Suppressor macrophage treated with lipopolysaccharide for 1 hour (primary cell): Measurements from ENCODE around the gene LEUTX.
"Not testable (repeated sequence)": the region's sequence is repeated elsewhere in the genome, so short reads cannot be mapped to it uniquely, and the experiment has no call there.

Source experiments
- DNase-seq, 3 donors: peaks; one replicate each; pipeline ENCODE4 v3.0.0-alpha.2; 2020 to 2022

LEUTX gene

GRCh38 chr19:39788244-39788643 lies 9.6 kb downstream of the LEUTX start:
- DNase-seq, result no peak

- DNase-seq, result peak; percentile 77 to 91 (median 86)
Measured at GRCh38 chr19:39792999-39793546, 14.4 kb downstream of the LEUTX start.

DNA sequence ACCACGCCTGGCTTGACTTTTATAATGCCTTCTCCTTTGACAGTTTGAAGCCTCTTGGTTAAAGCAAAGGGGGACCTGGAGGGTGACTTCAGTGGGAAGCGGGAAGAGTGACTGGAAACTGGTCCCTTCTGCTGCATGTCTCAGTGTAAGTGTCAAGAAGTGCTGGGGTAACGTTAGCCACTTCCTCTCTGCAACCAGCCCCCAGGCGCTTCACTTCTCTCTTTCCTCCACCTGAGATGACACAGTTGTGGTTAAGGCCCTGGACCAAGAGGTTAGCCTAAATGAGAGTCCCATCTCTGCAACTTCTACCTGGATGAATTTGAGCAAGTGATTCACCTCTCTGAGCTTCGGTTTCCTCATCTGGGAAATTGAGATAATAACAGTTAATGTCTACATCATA lies 16.3 kb downstream of the LEUTX start:
- DNase-seq, result no peak

- DNase-seq, result no peak
Measured at GRCh38 chr19:39796000-39796498, 17.4 kb downstream of the LEUTX start.

DNA sequence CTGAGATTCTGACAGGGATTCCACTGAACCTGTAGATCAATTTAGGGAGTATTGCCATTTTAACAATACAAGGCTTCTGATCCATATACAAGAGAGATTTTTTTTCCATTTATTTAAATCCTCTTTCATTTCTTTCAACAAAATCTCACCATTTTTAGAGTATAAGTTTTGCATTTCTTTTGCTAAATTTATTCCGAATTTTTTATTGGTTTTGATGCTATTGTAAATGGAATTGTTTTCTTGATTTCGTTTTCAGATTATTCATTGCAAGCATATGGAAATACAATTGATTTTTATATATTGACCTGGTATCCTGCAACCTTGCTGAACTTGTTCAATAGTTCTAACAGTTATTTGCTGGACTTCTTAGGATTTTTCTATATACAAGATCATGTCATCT lies 18.4 kb downstream of the LEUTX start:
- DNase-seq, result no peak

GRCh38 chr19:39802958-39803357 lies 24.3 kb downstream of the LEUTX start:
- DNase-seq, result no peak

- no peak for DNase-seq
Measured at GRCh38 chr19:39805104-39805503, 26.4 kb downstream of the LEUTX start.

DNA sequence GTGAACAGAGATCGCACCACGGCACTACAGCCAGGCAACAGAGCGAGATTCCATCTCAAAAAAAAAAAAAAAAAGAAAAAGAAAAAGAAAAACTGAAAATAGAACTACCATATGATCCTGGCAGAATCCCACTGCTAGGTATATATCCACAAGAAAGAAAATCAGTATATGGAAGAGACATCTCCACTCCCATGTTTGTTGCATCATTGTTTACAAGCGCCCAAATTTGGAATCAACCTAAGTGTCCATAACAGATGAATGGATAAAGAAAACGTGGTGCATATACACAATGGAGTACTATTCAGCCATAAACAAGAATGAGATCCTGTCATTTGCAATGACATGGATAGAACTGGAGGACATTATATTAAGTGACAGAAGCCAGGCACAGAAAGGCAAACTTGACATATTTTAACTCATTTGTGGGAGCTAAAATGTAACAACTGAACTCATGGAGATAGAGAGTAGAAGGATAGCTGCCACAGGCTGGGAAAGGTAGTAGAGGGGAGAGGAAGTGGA lies 29.3 kb downstream of the LEUTX start:
- no peak for DNase-seq

- DNase-seq, result not testable (repeated sequence)
Measured at GRCh38 chr19:39808688-39809087, 30.0 kb downstream of the LEUTX start.

DNA sequence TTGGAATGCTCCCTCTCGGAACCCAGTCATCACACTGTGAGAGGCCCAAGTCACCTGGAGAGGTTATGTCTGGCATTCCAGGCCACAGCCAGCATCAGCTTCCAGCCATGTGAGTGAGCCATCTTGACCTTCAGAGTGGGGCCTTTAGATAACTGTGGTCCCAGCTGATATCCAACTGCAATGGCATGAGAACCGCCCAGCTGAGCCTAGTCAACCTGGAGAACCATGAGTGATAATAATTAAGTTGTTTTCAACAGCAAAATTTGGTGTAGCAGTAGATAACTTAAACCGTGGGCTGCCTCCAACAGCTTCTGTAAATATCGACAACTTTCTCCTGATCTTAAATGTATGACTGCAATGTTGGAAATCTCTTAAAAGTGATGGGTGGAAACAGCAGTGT lies 30.7 kb downstream of the LEUTX start:
- no peak for DNase-seq

DNA sequence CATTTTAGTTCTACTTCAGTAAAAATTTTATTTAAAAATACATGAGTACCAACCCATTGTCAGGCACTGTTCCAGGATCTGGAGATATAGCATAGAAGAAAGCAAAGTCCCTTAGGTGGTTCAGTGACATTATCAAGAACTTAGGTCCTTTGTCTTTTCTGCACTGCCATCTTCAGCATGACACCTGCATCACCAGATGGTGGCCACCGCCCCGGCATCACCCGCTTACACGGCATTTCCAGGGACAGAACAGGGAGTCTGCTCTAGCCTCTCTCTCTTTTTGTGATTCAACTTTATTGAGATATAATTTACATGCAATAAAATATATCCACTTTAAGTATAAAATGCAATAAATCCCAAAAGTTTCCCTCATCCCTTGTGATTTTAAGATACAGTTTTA lies 31.8 kb downstream of the LEUTX start:
- no peak for DNase-seq

GRCh38 chr19:39811064-39811463 lies 32.4 kb downstream of the LEUTX start:
- no peak for DNase-seq

- DNase-seq, result no peak
Measured at GRCh38 chr19:39813264-39813993, 34.8 kb downstream of the LEUTX start.

- DNase-seq, result not testable (repeated sequence)
Measured at GRCh38 chr19:39814111-39814510, 35.5 kb downstream of the LEUTX start.

- no peak for DNase-seq
Measured at GRCh38 chr19:39814595-39814994, 35.9 kb downstream of the LEUTX start.

DNA sequence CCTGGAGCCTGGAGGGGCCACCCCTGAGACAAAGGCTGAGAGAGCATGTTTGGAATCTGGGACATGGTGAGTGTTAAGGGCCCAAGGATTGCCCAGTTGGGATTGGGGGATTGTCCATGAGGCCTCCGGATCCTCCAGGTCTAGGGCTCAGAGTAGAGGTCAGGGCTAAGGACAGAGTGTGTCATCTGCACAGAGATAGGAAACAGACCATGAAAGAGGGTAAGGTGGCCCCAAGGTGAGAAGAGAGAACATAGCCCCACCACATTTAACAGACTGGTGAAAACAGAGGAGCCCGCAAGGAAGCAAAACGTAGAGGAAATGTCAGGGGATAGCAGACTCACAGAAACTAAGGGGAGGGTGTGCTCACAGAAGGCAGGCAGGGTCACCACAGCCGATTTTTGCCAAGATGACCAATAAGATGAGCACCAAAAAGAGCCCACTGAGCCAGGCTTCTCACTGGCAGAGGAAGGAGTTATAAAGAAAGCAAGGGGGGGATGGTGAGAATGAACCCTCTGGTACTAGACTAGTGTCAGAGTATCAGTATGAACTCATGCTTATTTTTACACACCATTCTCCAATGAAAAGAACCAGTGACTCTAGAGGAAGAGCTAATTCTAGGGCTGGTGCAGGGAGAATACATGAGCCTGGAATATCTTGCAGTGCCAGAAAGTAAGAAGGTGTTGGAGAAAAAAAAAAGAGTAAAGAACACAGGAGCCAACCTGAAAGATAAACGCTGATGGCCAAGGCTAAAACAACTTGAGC lies 37.8 kb downstream of the LEUTX start:
- no peak for DNase-seq

- DNase-seq, result no peak
Measured at GRCh38 chr19:39817888-39818561, 39.4 kb downstream of the LEUTX start.

DNA sequence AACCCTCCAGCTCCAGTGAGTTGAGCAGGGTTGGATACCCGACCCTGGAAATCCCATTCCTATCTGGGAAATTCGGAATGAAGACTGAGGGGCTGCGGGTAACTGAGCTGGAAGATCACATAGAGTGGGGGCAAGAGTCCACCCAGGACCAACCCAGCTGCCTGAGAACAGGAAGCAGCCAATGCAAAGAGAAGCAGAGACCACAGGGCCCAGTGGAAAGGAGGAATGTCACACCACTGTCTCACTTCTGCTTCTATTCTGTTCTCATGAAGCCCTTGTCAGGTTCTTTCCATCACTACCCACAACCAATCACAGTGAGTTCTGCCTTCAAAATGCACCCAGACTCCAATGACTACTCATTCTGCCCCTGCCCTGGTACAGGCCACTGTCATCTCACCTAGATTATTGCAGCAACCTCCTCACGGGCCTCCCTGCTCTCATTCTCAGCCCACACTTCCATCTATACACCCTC lies 40.0 kb downstream of the LEUTX start:
- no peak for DNase-seq

- no peak for DNase-seq
Measured at GRCh38 chr19:39819786-39820185, 41.1 kb downstream of the LEUTX start.

DNA sequence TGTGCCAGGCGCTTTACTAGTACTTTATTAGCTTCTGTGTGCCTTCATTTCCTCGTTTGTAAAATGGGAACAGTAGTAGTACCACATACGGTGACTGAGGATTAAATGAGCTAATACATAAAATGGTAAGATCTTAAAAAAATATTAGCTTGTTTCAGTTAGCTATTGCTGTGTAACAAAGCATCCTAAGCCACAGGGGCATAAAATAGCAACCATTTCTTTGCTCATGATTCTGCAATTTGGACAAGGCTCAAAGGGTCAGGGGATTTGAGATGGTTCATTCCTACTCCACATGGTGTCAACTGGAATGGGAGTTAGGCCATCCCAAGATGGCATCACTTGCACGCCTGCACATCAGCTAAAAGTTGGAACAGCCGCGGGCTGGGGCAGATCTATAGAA lies 42.0 kb downstream of the LEUTX start:
- no peak for DNase-seq

GRCh38 chr19:39823686-39824085 lies 45.0 kb downstream of the LEUTX start:
- no peak for DNase-seq

GRCh38 chr19:39824143-39825092 lies 45.8 kb downstream of the LEUTX start:
- DNase-seq, result peak; percentile 89 to 93 (median 92)
